Fibroblast of skin of left quadriceps (primary cell): Measurements from ENCODE around the gene GNG7.
"Not testable (repeated sequence)": the region's sequence is repeated elsewhere in the genome, so short reads cannot be mapped to it uniquely, and the experiment has no call there.

Experiments used
- DNase-seq, 2 experiments: peaks; one replicate each; pipeline ENCODE4 v3.0.0-alpha.2; 2013; ENCODE audit warnings: low read depth in 2 of 2

Gene GNG7

DNA sequence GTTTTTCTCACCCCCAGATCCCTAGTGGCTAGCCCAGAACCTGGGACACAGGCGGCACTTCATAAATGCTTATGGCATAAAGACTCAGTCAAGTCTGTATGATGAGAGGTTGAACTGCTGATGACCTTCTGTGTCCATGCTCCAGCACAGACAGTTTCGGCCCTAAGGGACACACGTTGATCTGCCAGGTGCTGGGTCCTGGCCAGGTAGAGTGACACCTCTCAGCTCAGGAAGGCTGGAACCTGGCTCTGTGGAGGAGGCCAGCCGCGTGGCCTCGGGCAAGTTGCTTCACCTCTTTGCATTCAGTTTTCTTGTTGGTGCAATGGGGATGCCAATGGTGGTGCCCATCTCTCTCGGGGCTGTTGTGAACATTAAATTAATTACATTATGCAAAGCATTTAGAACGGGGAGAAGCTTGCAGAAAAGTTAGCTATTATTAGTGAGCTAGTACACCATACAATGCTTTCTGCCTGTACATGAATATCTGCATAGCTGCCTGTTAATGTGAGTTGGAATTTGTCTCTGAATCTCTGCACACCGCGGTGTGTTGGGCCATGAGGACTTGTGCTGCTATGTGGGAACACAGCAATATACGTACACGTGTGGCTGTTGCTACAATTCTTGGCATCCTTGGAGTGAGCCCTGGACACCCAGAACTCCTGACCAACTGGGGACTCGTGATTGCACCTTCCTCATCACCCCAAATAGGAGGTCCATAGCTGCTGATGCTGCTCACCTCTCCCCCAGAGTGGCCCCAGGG lies 218.1 kb downstream of the GNG7 start:
- DNase-seq = no peak

DNA sequence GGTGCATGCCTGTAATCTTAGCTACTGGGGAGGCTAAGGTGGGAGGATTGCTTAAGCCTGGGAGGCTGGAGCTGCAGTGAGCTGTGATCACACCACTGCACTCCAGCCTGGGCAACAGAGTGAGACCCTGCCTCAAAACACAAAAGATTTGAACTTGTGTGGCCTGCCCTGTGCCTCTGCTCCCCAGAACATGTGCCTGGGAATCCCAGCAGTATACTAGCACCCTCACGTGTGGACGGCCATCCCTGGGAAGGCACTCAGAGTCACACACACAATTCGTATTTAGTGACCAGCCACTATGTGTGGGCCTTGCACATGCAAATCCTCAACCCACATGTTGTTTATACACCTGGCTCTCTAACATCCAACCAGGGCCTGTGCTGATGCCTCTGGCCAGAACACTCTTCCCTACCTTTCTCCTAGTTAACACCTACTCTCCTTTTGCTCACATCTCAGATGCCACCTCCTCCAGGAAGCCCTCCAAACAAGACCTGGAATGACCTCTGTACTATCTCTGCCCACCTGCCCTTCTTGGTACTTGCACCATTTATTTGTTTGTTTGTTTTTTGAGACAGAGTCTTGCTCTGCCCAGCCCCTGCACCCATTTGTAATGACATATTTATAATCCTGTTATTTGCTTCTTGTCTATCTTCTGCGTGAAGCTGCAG lies 218.9 kb downstream of the GNG7 start:
- DNase-seq = no peak

DNA sequence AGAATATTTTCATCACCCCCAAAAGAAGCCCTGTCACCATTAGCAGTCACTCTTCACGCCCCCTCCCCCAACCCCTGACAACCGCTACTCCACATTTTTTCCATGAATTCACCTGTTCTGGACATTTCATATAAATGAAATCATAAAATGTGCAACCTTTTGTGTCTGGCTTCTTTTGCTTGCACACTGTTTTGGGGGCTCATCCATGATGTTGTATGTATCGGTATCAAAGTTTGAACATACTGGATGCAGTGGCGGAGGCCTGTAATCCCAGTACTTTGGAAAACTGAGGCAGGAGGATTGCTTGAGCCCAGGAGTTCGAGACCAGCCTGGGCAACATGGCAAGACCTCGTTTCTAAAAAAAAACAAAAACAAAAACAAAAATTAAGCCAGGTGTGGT lies 219.4 kb downstream of the GNG7 start:
- no peak for DNase-seq

DNA sequence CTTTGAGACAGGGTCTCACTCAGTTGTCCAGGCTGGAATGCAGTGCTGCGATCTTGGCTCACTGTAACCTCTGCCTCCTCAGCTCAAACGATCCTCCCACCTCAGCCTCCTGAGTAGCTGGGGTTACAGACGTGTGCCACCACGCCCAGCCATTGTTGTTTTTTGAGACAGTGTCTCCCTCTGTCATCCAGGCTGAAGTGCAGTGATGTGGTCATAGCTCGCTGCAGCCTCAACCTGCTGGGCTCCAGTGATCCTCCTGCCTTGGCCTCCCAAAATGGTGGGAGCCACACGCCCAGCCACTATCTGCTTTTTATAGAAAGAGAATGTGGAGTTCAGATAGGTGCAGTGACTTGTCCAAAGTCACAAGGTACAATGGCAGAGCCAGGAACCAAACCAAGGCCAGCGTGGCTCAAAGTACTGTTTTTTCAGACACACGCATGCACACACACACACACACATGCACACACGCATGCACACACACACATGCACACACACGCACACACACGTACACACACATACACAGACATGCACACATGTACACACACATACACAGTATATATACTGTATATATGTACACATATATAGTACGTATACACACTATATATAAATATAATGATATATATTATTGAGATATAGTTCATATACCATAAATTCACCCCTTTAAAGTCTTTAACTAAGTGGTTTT lies 220.0 kb downstream of the GNG7 start:
- DNase-seq = no peak

DNA sequence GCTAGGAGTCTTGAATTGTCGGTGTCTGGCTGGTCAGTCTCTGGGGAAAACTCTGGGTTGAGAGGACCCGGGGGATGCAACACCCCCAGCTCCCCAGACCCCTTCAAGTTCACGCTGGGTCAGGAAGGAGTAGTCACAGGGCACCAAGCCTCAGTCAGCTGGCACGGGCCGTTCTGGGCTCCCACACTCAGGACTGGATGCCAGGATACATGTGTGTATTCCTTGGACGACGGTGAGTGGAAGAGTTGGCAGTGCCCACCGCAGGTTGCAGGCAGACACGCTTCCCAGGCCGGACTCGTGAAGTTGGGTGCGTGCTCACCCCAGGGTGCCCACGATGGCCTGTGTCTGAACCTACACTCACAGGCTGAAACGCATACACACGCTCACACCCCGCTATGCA lies 221.0 kb downstream of the GNG7 start:
- DNase-seq = no peak

DNA sequence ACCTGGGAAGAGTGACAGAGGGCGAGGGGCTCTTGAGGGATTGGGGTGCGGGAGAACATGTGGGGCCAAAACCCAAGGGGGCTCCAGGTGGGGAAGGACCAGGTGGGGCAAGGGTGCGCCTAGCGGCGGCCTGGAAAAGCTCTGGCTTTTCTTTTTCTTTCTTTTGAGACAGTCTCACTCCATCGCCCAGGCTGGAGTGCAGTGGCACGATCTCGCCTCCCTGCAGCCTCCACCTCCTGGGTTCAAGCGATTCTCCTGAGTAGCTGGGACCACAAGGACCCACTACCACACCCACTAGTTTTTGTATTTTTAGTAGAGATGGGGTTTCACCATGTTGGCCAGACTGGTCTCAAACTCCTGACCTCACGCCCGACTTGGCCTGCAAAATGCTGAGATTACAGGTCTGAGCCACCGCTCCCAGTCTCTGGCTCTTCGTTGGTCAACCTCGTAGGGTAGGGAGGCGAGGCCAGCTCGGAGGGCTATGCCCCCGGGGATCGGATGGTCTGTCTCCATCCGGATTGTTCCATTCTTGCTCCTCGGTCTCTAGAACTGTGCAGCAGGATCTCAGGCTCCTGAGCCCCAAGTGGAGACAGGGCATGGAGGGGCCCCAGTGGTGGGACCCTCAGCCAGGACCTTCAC lies 222.8 kb downstream of the GNG7 start:
- DNase-seq = no peak

DNA sequence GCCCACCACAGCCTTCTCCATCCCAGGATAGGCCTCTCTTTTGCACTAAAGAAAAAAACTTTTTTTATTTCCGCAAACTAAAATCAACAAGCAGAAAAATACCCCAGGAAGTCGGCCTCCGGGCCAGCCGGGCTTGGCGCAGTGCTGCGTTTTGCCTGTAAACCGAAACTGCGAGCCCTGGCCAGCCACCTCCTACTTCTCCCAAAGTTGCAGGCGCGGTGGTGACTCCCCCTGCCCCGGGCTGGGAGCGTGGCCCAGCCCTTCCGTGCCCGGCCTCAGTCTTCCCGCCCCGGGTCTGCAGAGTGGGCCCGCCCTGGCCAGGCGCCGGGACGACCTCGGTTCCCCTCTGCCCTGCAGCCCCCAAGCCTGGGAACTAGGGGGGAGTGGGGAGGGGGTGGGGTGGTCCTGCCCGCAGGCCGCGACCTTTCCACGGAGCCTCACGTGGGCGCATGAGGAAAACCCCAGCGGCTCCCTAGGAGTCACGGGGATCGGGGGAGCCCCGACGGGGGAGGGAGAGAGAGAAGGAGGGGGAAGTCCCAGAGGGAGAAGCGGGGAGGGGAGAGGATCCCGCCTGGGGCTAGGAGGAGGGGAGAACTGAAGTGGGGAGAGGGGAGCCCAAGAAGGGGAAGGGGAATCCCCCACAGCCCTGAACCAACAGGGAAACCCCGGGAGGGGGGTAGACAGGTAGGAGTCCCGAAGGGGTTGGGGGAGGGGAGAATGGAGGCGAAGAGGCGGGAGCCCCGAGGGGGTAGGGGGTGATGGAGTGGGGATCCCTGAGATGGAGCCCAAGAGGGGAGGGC lies 223.5 kb downstream of the GNG7 start:
- no peak for DNase-seq

DNA sequence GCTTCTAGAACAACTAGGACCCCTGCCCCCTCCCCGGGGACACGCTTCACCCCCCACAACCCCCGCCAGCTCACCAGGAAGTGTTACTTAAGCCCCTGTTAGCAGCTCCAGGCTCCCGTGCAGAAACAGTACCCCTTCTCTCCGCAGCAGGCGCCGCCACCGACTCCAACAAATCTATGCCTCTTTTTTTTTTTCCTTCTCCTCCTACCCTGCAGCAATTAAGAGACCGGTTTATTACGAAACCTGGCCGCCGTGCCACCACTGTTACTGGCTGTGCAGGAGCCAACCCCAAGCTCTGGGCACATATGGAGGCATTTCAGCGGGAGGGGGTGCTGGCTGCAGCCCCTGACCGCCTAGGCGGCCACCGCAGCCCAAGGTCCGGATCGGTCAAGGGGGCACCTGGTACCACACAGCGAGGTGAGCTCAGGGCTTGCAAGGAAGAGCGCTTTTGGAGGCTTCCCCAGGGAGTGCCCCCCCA lies 224.2 kb downstream of the GNG7 start:
- no peak for DNase-seq

DNA sequence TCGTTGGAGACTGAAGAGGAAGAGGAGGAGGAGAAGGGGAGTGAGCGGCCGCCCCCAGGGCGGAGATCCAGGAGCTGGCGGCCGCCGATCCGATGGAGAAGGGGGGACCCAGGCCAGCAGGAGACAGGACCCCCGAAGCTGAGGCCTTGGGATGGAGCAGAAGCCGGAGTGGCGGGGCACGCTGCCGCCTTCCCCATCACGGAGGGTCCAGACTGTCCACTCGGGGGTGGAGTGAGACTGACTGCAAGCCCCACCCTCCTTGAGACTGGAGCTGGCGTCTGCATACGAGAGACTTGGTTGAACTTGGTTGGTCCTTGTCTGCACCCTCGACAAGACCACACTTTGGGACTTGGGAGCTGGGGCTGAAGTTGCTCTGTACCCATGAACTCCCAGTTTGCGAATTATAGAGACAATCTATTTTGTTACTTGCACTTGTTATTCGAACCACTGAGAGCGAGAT lies 224.7 kb downstream of the GNG7 start:
- no peak for DNase-seq

DNA sequence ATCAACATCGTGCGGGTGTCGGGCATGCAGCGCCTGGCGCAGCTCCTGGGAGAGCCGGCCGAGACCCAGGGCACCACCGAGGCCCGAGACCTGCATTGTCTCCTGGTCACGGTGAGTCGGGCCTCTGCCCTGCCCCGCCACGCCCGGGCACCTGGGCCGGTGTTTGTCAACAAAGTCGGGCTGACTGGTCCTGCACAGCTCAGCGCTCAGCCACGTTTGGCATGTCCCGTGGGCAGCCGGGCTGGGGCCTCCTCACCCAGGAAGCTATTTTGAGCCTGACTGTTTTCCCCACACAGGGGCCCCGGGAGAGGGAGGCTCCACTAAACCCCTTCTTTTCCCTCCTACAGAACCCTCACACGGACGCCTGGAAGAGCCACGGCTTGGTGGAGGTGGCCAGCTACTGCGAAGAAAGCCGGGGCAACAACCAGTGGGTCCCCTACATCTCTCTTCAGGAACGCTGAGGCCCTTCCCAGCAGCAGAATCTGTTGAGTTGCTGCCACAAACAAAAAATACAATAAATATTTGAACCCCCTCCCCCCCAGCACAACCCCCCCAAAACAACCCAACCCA lies 225.3 kb downstream of the GNG7 start:
- no peak for DNase-seq

DNA sequence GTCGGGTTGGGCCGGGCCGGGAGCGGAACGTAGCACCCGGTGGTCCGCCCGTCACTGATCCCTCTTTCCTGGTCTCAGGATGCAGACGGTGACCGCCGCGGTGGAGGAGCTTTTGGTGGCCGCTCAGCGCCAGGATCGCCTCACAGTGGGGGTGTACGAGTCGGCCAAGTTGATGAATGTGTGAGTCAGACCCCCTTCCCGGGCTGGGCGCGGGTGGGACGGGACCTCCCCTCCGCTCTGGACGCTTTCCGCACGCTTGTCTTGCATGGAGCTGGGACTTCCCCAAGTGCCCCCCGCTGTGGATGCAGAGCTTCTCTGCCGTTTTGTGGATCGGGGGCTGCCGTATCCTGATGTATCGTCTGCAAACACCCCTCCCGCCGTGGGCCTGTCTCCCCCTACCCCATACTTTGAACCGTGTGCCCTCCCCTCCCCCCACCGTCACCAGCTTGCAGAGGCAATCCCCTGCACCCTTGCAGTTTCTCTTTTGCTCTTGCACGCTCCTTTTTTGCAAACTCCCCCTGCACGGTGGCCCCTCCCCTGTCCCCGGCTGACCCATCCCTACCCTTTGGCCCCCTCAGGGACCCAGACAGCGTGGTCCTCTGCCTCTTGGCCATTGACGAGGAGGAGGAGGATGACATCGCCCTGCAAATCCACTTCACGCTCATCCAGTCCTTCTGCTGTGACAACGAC lies 225.9 kb downstream of the GNG7 start:
- no peak for DNase-seq

DNA sequence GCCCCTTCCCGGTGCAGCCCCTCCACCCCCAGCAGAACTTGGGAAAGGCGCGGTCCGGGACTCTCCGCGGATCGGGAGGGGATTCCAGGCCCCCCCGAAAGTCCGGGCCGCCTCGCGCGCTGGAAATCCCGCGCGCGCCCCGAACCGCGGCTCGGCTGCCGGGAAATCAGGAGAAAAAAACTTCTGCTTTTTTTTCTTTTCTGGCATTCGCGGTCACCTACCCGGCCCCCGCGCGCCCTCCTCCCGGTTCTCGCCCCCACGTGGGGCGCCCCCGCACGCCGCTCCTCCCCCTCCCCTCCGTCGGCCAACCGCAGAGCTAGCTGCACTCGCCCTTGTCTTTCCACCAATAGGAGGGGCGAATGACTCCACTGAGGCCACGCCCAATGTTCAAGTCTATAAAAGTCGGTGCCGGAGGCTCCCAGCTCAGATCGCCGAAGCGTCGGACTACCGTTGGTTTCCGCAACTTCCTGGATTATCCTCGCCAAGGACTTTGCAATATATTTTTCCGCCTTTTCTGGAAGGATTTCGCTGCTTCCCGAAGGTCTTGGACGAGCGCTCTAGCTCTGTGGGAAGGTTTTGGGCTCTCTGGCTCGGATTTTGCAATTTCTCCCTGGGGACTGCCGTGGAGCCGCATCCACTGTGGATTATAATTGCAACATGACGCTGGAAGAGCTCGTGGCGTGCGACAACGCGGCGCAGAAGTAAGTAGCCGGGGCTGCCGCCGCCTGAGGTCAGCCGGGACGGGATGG lies 226.6 kb downstream of the GNG7 start, which contains the start of gene GADD45B:
Gene GADD45B (plus strand): TSS at position 426 of the 749 bp plus-strand sequence. CDS start 232 bp downstream, at position 658.
- DNase-seq = peak; percentile 97

DNA sequence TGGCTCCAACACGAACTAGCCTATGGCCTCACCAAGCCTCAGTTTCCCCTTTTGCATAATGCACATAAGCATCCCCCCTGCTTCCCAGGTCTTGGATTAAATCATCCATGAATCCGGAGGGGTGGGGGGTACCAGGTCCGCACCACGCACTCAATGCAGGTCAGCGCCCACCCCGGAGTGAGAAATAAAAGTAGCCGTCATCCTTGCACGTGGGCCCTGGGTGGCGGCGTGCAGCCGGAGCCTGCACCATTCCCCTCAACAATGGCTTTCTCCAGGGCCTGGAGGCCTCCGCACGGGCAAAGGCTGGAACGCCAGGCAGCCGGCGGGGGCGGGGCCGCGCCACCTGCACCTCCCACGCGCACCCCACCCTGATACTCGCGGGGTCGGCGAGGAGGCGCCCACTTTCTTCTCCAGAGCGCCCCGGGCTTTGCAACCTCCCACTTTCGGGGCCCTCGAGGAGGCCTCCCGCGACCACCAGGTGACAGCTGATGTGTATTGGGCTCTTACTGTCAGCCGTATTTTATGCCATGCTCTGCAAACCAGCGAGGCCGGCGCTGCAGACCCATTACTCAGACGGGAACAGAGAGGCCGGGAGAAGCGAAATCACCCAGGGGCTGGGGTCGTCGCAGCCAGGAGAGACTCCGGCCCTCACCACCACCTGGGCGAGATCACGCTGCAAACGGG lies 227.3 kb downstream of the GNG7 start:
- no peak for DNase-seq

DNA sequence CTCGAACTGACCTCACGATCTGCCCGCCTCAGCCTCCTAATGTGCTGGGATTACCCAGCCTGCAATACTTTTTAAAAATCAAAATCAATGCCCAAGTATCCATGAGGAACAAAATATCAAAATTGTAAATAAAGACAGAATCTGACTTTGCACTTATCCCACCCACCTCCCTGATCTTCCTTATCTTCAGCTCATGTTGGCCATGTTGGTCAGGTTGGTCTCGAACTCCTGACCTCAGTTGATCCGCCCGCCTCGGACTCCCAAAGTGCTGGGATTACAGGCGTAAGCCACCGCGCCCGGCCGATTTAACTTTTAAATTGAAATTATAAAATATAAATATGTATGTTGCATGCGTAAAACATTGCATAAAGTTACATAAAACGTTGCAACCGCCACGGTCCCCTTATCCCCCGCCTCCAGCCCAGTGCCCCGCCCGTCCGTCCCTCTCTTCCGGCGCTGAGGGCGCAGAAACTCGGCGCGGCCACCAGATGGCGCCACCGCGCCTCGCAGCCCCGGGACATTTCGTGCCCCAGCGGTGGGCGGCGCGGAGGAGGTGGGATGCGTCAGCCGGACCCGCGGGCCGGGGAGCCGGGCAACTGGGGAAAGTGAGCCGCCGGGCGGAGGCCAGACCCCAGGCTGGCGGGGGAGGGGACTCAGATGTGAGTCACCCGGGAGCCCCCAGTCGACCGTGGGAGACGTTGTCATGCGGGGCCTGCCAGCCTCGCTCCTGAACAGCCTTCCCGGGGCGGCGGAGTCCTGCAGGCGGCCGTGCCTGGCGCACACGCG lies 228.1 kb downstream of the GNG7 start:
- peak; percentile 76 to 77 for DNase-seq

DNA sequence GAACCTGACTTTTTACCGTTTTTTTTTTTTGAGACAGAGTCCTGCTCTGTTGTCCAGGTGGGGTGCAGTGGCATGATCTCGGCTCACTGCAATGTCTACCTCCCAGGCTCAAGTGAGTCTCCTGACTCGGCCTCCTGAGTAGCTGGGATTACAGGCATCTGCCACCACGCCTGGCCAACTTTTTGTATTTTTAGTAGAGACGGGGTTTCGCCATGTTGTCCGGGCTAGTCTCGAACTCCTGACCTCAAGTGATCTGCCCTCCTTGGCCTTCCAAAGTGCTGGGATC lies 232.6 kb downstream of the GNG7 start:
- DNase-seq = not testable (repeated sequence)

DNA sequence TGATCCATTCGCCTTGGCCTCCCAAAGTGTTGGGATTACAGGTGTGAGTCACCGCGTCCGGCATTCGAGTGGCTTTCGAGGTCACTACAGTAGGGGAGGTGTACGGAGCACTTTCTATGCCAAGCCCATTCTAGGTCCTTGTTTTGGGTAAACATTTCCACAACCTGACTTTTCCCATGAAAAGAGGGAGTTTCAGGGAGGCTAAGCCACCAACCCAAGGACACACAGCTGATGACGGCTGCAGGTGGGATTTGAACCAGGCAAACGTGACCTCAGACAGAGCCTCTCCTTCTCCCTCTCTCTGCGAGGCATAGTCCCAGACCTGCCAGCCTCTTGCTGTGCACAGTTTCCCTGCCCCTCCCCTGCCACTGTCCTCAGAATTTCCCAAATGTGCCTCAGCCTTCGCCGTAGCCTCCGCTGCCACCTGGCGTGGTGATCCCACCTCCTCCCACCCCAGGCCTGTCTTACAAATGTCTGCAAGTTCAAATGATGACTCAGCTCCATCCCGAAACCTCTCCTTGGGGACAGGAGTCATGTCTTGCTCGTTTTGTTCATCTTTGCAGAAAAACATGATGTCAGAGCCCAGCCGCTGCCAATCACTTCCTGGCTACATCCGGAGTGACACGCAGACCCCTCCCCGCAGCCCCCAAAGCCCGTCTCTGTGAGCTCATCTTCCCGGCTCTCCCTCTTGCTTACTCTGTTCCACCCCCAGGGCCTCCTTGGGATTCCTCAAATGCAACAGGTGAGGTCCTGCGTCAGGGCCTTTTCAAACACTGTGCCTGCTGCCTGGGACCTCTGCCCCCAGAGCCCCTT lies 233.2 kb downstream of the GNG7 start:
- peak in 1 of 2 experiments; percentile 72 for DNase-seq

DNA sequence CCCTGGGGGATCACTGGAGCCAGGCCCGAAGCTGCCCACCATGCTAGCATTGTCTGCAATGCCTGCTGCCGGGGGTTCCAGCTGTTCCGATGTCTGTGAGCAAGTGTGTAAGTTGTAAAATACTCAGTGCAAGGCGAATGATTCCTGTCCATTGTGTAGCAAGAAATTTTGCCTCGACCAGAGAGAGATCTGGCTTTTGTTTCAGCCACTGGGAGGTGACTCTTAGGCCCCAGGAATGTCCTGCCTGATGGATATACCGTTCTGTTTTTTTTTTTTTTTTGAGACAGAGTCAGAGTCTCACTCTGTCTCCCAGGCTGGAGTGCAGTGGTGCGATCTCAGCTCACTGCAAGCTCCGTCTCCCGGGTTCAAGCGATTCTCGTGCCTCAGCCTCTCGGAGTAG lies 233.9 kb downstream of the GNG7 start:
- no peak for DNase-seq
